ENCODE measurements around the gene NRIP2.

Gene NRIP2

GRCh38 chr12:2791089-2791488 lies 43.7 kb downstream of the NRIP2 start:
- no peak for DNase-seq (ENCODE audit: low read depth in 1 of 2, low spot score in 1 of 2)
- no peak for TF ChIP-seq REST (IDR thresholded peaks at IDR 0.05; ENCODE audit: insufficient replicate concordance, low read depth)
- no peak for TF ChIP-seq CTCF (IDR thresholded peaks at IDR 0.05; ENCODE audit: insufficient read depth, low read length)
- TF ChIP-seq SPI1 (IDR thresholded peaks at IDR 0.05; ENCODE audit: borderline replicate concordance, low read depth) = no peak
- TF ChIP-seq POLR2AphosphoS5 (IDR thresholded peaks at IDR 0.05; ENCODE audit: low read depth) = no peak
- TF ChIP-seq GABPA (IDR thresholded peaks at IDR 0.05; ENCODE audit: low read depth) = no peak
- Histone ChIP-seq H3K27ac (replicated peaks) (no peak overlapping the region), H3K4me3 (replicated peaks; ENCODE audit: insufficient read depth, low read length) (no peak overlapping the region), H3K27me3 (ENCODE audit: insufficient read depth, poor library complexity, severe bottlenecking) (no peaks in the 10 kb centered on the region)

GRCh38 chr12:2785017-2785416 lies 49.8 kb downstream of the NRIP2 start:
- Histone ChIP-seq H3K4me3 (replicated peaks; ENCODE audit: insufficient read depth, low read length) (no peak overlapping the region), H3K27me3 (ENCODE audit: insufficient read depth, poor library complexity, severe bottlenecking) (peaks cover 10% of the 10 kb centered on the region), H3K27ac (replicated peaks) (no peak overlapping the region)
- DNase-seq (ENCODE audit: low read depth in 1 of 2, low spot score in 1 of 2) = no peak
- TF ChIP-seq POLR2AphosphoS5 (IDR thresholded peaks at IDR 0.05; ENCODE audit: low read depth) (no peak), SPI1 (IDR thresholded peaks at IDR 0.05; ENCODE audit: borderline replicate concordance, low read depth) (no peak), REST (IDR thresholded peaks at IDR 0.05; ENCODE audit: insufficient replicate concordance, low read depth) (no peak), CTCF (IDR thresholded peaks at IDR 0.05; ENCODE audit: insufficient read depth, low read length) (no peak), GABPA (IDR thresholded peaks at IDR 0.05; ENCODE audit: low read depth) (no peak)

GRCh38 chr12:2783936-2784600 lies 50.8 kb downstream of the NRIP2 start:
- H3K4me3 ChIP-seq (replicated peaks; ENCODE audit: insufficient read depth, low read length) = no peak overlapping the region; the same call in 1 of the 2 replicates
- peaks cover 10% of the 10 kb centered on the region for H3K27me3 ChIP-seq (ENCODE audit: insufficient read depth, poor library complexity, severe bottlenecking)
- no peak overlapping the region for H3K27ac ChIP-seq (replicated peaks)
- TF ChIP-seq POLR2AphosphoS5 (IDR thresholded peaks at IDR 0.05; ENCODE audit: low read depth) (no peak), GABPA (IDR thresholded peaks at IDR 0.05; ENCODE audit: low read depth) (no peak), CTCF (IDR thresholded peaks at IDR 0.05; ENCODE audit: insufficient read depth, low read length) (peak; percentile 89), REST (IDR thresholded peaks at IDR 0.05; ENCODE audit: insufficient replicate concordance, low read depth) (no peak), SPI1 (IDR thresholded peaks at IDR 0.05; ENCODE audit: borderline replicate concordance, low read depth) (peak; percentile 26; the same call in 1 of the 2 replicates)
- peak in 1 of 2 experiments; percentile 29 for DNase-seq (ENCODE audit: low read depth in 1 of 2, low spot score in 1 of 2)

Measured in HL-60 (cell line).